ENCODE data around the gene COCH. TPM values are rescaled to one million over a fixed set of nuclear protein-coding genes. Genes with fewer than 3 reads are reported as not detected.
"Not testable (repeated sequence)": the region's sequence is repeated elsewhere in the genome, so short reads cannot be mapped to it uniquely, and the experiment has no call there.

The COCH gene
- total RNA-seq, 1 donor from 2014 or later, result 0.79 TPM

DNA sequence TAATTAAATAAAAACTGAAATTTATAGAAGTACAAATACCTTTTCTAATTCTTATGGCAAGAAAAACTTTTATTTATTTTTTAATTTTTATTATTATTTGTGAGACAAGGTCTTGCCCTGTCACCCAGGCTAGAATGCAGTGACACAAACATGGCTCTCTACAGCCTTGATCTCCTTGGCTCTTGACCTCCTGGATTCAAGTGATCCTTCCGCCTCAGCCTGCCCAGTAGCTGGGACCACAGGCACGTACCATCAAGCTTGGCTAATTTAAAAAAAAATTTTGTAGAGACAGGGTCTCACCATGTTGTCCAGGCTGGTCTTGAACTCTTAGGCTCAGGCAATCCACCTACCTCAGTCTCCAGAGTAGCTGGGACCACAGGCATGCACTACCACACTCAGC lies 47.4 kb downstream of the COCH start:
- Mint-ChIP-seq H3K4me3 (ENCODE audit: unreplicated experiment) (no peak overlapping the region), H3K27ac (ENCODE audit: unreplicated experiment) (no peak overlapping the region), H3K36me3 (ENCODE audit: low read depth, unreplicated experiment) (peaks cover 4% of the 10 kb centered on the region)

GRCh38 chr14:30925254-30925653 lies 50.9 kb downstream of the COCH start:
- H3K9ac ChIP-seq (ENCODE audit: low read length), result no peak overlapping the region
- DNase-seq (ENCODE audit: low read depth) (no peak), FAIRE-seq (peak; percentile 32)
- no peak overlapping the region for H3K27ac ChIP-seq (ENCODE audit: low read depth, low read length)
- H3K4me1 ChIP-seq (ENCODE audit: insufficient read depth, low read length), result no peaks in the 10 kb centered on the region
- H3K36me3 ChIP-seq (ENCODE audit: insufficient read depth, low read length), result no peaks in the 10 kb centered on the region
- Mint-ChIP-seq H3K4me1 (ENCODE audit: low read depth, unreplicated experiment) (peaks cover 9% of the 10 kb centered on the region), H3K36me3 (ENCODE audit: low read depth, unreplicated experiment) (peaks cover 4% of the 10 kb centered on the region), H3K27ac (ENCODE audit: unreplicated experiment) (no peak overlapping the region), H3K9me3 (ENCODE audit: unreplicated experiment) (no peaks in the 10 kb centered on the region), H3K4me3 (ENCODE audit: unreplicated experiment) (no peak overlapping the region), H3K27me3 (ENCODE audit: low read depth, unreplicated experiment) (no peaks in the 10 kb centered on the region)
- no peaks in the 10 kb centered on the region for H3K27me3 ChIP-seq (ENCODE audit: insufficient read depth, low read length)
- H3K4me2 ChIP-seq (ENCODE audit: low read length), result no peak overlapping the region
- no peak for TF ChIP-seq EZH2 (IDR thresholded peaks at IDR 0.05; ENCODE audit: insufficient read depth, low read length)
- TF ChIP-seq CTCF (IDR thresholded peaks at IDR 0.05; ENCODE audit: insufficient read depth, low read depth, low read length), result no peak
- H4K20me1 ChIP-seq (ENCODE audit: insufficient read depth, low read length), result peaks cover 5% of the 10 kb centered on the region
- H2AFZ ChIP-seq (ENCODE audit: low read depth, low read length), result no peak overlapping the region
- H3K4me3 ChIP-seq (ENCODE audit: insufficient read depth, low read depth, low read length), result no peak overlapping the region
- peaks cover 10% of the 10 kb centered on the region for H3K79me2 ChIP-seq (ENCODE audit: insufficient read depth, low read length)
- H3K9me3 ChIP-seq (ENCODE audit: insufficient read depth, low read depth, low read length), result no peaks in the 10 kb centered on the region

More for the DNA sequence above, 47.4 kb downstream of the COCH start:
- Histone ChIP-seq H3K27me3 (ENCODE audit: insufficient read depth, low read length) (no peaks in the 10 kb centered on the region), H3K9ac (ENCODE audit: low read length) (no peak overlapping the region), H3K36me3 (ENCODE audit: insufficient read depth, low read length) (no peaks in the 10 kb centered on the region), H3K4me3 (ENCODE audit: insufficient read depth, low read depth, low read length) (no peak overlapping the region), H3K9me3 (ENCODE audit: insufficient read depth, low read depth, low read length) (no peaks in the 10 kb centered on the region), H3K79me2 (ENCODE audit: insufficient read depth, low read length) (peaks cover 1% of the 10 kb centered on the region), H2AFZ (ENCODE audit: low read depth, low read length) (no peak overlapping the region), H3K4me1 (ENCODE audit: insufficient read depth, low read length) (no peaks in the 10 kb centered on the region), H3K27ac (ENCODE audit: low read depth, low read length) (no peak overlapping the region), H3K4me2 (ENCODE audit: low read length) (no peak overlapping the region), H4K20me1 (ENCODE audit: insufficient read depth, low read length) (peaks cover 3% of the 10 kb centered on the region)
- H3K27me3 Mint-ChIP-seq (ENCODE audit: low read depth, unreplicated experiment), result no peaks in the 10 kb centered on the region
- TF ChIP-seq EZH2 (IDR thresholded peaks at IDR 0.05; ENCODE audit: insufficient read depth, low read length) (no peak), CTCF (IDR thresholded peaks at IDR 0.05; ENCODE audit: insufficient read depth, low read depth, low read length) (no peak)
- H3K4me1 Mint-ChIP-seq (ENCODE audit: low read depth, unreplicated experiment), result peaks cover 1% of the 10 kb centered on the region
- FAIRE-seq (no peak), DNase-seq (ENCODE audit: low read depth) (no peak)
- no peaks in the 10 kb centered on the region for H3K9me3 Mint-ChIP-seq (ENCODE audit: unreplicated experiment)

DNA sequence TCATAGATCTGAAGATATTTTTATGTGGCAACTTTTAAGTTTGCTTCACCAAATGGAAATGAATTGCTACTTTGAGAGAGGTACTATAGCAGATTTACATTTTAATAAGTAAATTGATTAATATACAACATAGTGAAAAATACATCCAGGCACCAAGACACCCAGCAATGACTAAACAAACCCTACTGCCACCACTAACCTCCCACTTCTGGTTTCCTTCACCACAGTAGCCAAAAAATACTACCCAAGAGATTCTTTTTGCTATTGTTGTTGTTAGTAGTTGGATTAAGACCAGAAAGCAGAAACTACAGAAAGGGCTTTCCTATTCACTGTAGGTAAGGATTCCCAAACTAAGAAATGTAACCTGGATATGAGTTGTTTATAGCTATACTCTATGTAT lies 54.1 kb downstream of the COCH start:
- H3K36me3 Mint-ChIP-seq (ENCODE audit: low read depth, unreplicated experiment), result peaks cover 4% of the 10 kb centered on the region
- TF ChIP-seq EZH2 (IDR thresholded peaks at IDR 0.05; ENCODE audit: insufficient read depth, low read length) (no peak), CTCF (IDR thresholded peaks at IDR 0.05; ENCODE audit: insufficient read depth, low read depth, low read length) (no peak)
- no peaks in the 10 kb centered on the region for H3K4me1 ChIP-seq (ENCODE audit: insufficient read depth, low read length)
- H3K27me3 Mint-ChIP-seq (ENCODE audit: low read depth, unreplicated experiment), result no peaks in the 10 kb centered on the region
- H2AFZ ChIP-seq (ENCODE audit: low read depth, low read length), result no peak overlapping the region
- H3K9me3 Mint-ChIP-seq (ENCODE audit: unreplicated experiment), result no peaks in the 10 kb centered on the region
- H3K4me1 Mint-ChIP-seq (ENCODE audit: low read depth, unreplicated experiment), result peaks cover 8% of the 10 kb centered on the region
- no peak overlapping the region for H3K4me3 Mint-ChIP-seq (ENCODE audit: unreplicated experiment)
- H3K27ac Mint-ChIP-seq (ENCODE audit: unreplicated experiment), result peak overlapping the region; percentile 58
- no peak overlapping the region for H3K4me2 ChIP-seq (ENCODE audit: low read length)
- no peaks in the 10 kb centered on the region for H3K27me3 ChIP-seq (ENCODE audit: insufficient read depth, low read length)
- FAIRE-seq (no peak), DNase-seq (ENCODE audit: low read depth) (peak; percentile 26)
- peaks cover 10% of the 10 kb centered on the region for H3K79me2 ChIP-seq (ENCODE audit: insufficient read depth, low read length)
- no peaks in the 10 kb centered on the region for H3K9me3 ChIP-seq (ENCODE audit: insufficient read depth, low read depth, low read length)
- no peak overlapping the region for H3K27ac ChIP-seq (ENCODE audit: low read depth, low read length)
- no peak overlapping the region for H3K9ac ChIP-seq (ENCODE audit: low read length)
- H3K36me3 ChIP-seq (ENCODE audit: insufficient read depth, low read length), result no peaks in the 10 kb centered on the region
- H4K20me1 ChIP-seq (ENCODE audit: insufficient read depth, low read length), result peaks cover 9% of the 10 kb centered on the region
- H3K4me3 ChIP-seq (ENCODE audit: insufficient read depth, low read depth, low read length), result no peak overlapping the region

DNA sequence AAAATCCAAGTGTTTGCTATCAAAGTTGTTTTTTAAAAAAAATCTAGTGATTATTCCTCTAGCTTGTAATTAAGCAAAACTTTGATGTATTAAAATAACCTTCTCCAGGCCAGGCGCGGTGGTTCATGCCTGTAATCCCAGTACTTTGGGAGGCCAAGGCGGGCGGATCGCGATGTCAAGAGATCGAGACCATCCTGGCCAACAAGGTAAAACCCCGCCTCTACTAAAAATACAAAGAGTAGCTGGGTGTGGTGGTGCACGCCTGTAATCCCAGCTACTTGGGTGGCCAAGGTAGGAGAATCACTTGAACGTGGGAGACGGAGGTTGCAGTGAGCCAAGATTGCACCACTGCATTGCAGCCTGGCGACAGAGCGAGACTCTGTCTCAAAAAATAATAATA lies 59.6 kb downstream of the COCH start:
- H3K9ac ChIP-seq (ENCODE audit: low read length); H3K4me1 Mint-ChIP-seq (ENCODE audit: low read depth, unreplicated experiment); H2AFZ ChIP-seq (ENCODE audit: low read depth, low read length); H3K27me3 ChIP-seq (ENCODE audit: insufficient read depth, low read length); H3K36me3 Mint-ChIP-seq (ENCODE audit: low read depth, unreplicated experiment); H3K9me3 Mint-ChIP-seq (ENCODE audit: unreplicated experiment); H3K27ac ChIP-seq (ENCODE audit: low read depth, low read length); FAIRE-seq; H3K4me3 Mint-ChIP-seq (ENCODE audit: unreplicated experiment); H3K4me1 ChIP-seq (ENCODE audit: insufficient read depth, low read length); H3K27me3 Mint-ChIP-seq (ENCODE audit: low read depth, unreplicated experiment); DNase-seq (ENCODE audit: low read depth); H3K79me2 ChIP-seq (ENCODE audit: insufficient read depth, low read length); H3K9me3 ChIP-seq (ENCODE audit: insufficient read depth, low read depth, low read length); H3K4me3 ChIP-seq (ENCODE audit: insufficient read depth, low read depth, low read length); H3K4me2 ChIP-seq (ENCODE audit: low read length); H3K27ac Mint-ChIP-seq (ENCODE audit: unreplicated experiment); H3K36me3 ChIP-seq (ENCODE audit: insufficient read depth, low read length): not testable (repeated sequence)
- H4K20me1 ChIP-seq (ENCODE audit: insufficient read depth, low read length), result peaks cover 13% of the 10 kb centered on the region
